ENCODE measurements around the gene DPP3.

DNA sequence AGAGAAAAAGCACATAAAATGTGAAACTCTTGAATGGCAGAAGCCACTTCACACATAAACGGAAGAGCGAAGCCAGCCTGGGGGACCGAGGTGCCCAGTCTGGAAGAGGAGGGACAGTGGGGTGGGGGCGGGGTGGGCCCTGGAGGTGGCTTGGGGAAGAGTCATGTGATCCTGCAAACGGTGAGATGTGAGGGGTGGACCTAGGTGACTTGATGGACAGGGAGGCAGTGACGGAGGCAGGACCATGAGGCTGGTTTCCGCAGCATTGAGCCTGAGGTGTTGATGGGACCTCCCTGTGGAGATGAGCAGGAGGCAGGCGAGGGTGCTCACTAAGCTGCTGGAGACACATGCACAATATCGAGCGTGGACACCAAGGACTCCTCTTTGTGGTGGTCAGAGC lies 48.8 kb downstream of the DPP3 start:
- TF ChIP-seq CTCF (conservative IDR thresholded peaks at IDR 0.05; ENCODE audit: low read depth, low read length) (no peak), EZH2 (IDR thresholded peaks at IDR 0.05; ENCODE audit: borderline replicate concordance, low read depth, low read length, poor library complexity, severe bottlenecking) (no peak)
